Endothelial cell (in vitro differentiated cells): ENCODE measurements around the gene CLDN10. TPM values are rescaled to one million over a fixed set of nuclear protein-coding genes. Genes with fewer than 3 reads are reported as not detected.

Source experiments
- DNase-seq: peaks from one replicate; pipeline ENCODE4 v3.0.0; 2021; ENCODE audit warnings: low spot score
- H3K27ac Mint-ChIP-seq: one replicate; pipeline ENCODE4 v1.8.0; 2021; ENCODE audit warnings: mixed read lengths, inconsistent platforms; ENCODE audit not compliant: unreplicated experiment
- H3K27me3 Mint-ChIP-seq: one replicate; pipeline ENCODE4 v1.8.0; 2021; ENCODE audit warnings: mild to moderate bottlenecking, moderate library complexity, mixed read lengths, inconsistent platforms; ENCODE audit not compliant: unreplicated experiment
- H3K36me3 Mint-ChIP-seq: one replicate; pipeline ENCODE4 v1.8.0; 2021; ENCODE audit warnings: mild to moderate bottlenecking, low read depth, mixed read lengths, inconsistent platforms; ENCODE audit not compliant: unreplicated experiment
- H3K4me1 Mint-ChIP-seq: one replicate; pipeline ENCODE4 v1.8.0; 2021; ENCODE audit warnings: mild to moderate bottlenecking, mixed read lengths, inconsistent platforms; ENCODE audit not compliant: unreplicated experiment
- H3K4me3 Mint-ChIP-seq: one replicate; pipeline ENCODE4 v1.8.0; 2021; ENCODE audit warnings: mild to moderate bottlenecking, mixed read lengths, inconsistent platforms; ENCODE audit not compliant: unreplicated experiment
- H3K9me3 Mint-ChIP-seq: one replicate; pipeline ENCODE4 v1.8.0; 2021; ENCODE audit warnings: mixed read lengths, inconsistent platforms; ENCODE audit not compliant: unreplicated experiment
- CTCF ChIP-seq: fragments of 200-600 bp; sonication (generic); IDR thresholded peaks from one replicate; pipeline ENCODE4 v1.5.0; 2021; ENCODE audit warnings: antibody characterized with exemption; ENCODE audit not compliant: unreplicated experiment
- total RNA-seq: library from RNA; stranded (reverse); fragmentation: NEBNext Ultra II Directional; extraction: Animal tissue kit (Norgen Biotek cat#: 25700); gene quantifications from one replicate; pipeline ENCODE4 v1.2.1, GENCODE V29; 2021; ENCODE audit not compliant: unreplicated experiment

The CLDN10 gene
- total RNA-seq, 1 donor from 2014 or later = 1.6 TPM

GRCh38 chr13:95541308-95541707 lies 11.2 kb upstream of the CLDN10 start:
- Mint-ChIP-seq H3K27me3 (no peaks in the 10 kb centered on the region), H3K4me1 (peaks cover 3% of the 10 kb centered on the region), H3K36me3 (no peaks in the 10 kb centered on the region), H3K4me3 (no peak overlapping the region), H3K9me3 (no peaks in the 10 kb centered on the region), H3K27ac (no peak overlapping the region)
- DNase-seq = no peak
- no peak for TF ChIP-seq CTCF

GRCh38 chr13:95541911-95542474 lies 10.5 kb upstream of the CLDN10 start:
- H3K27me3 Mint-ChIP-seq = no peaks in the 10 kb centered on the region
- H3K36me3 Mint-ChIP-seq = no peaks in the 10 kb centered on the region
- H3K4me1 Mint-ChIP-seq = peaks cover 3% of the 10 kb centered on the region
- no peaks in the 10 kb centered on the region for H3K9me3 Mint-ChIP-seq
- TF ChIP-seq CTCF = no peak
- no peak for DNase-seq
- H3K4me3 Mint-ChIP-seq = no peak overlapping the region
- H3K27ac Mint-ChIP-seq = no peak overlapping the region

- no peak for DNase-seq
- no peak overlapping the region for H3K27ac Mint-ChIP-seq
These were observed 8.2 kb upstream of the CLDN10 start for GRCh38 chr13:95544293-95544692.

GRCh38 chr13:95546919-95547318 lies 5.6 kb upstream of the CLDN10 start:
- H3K4me1 Mint-ChIP-seq = peaks cover 4% of the 10 kb centered on the region
- H3K4me3 Mint-ChIP-seq = no peak overlapping the region
- no peak overlapping the region for H3K27ac Mint-ChIP-seq
- H3K27me3 Mint-ChIP-seq = peaks cover 2% of the 10 kb centered on the region
- no peak for TF ChIP-seq CTCF
- DNase-seq = no peak
- H3K9me3 Mint-ChIP-seq = no peaks in the 10 kb centered on the region
- H3K36me3 Mint-ChIP-seq = peaks cover 5% of the 10 kb centered on the region

More at GRCh38 chr13:95544293-95544692, 8.2 kb upstream of the CLDN10 start:
- peaks cover 3% of the 10 kb centered on the region for H3K4me1 Mint-ChIP-seq
- H3K9me3 Mint-ChIP-seq = no peaks in the 10 kb centered on the region
- TF ChIP-seq CTCF = no peak
- H3K27me3 Mint-ChIP-seq = no peaks in the 10 kb centered on the region
- no peaks in the 10 kb centered on the region for H3K36me3 Mint-ChIP-seq
- H3K4me3 Mint-ChIP-seq = no peak overlapping the region

GRCh38 chr13:95547531-95548167 lies 4.9 kb upstream of the CLDN10 start:
- peaks cover 5% of the 10 kb centered on the region for H3K36me3 Mint-ChIP-seq
- H3K27me3 Mint-ChIP-seq = peaks cover 3% of the 10 kb centered on the region
- H3K27ac Mint-ChIP-seq = no peak overlapping the region
- peaks cover 5% of the 10 kb centered on the region for H3K4me1 Mint-ChIP-seq
- no peaks in the 10 kb centered on the region for H3K9me3 Mint-ChIP-seq
- no peak for DNase-seq
- no peak for TF ChIP-seq CTCF
- no peak overlapping the region for H3K4me3 Mint-ChIP-seq
